H1 (cell line): ENCODE measurements around the gene HS3ST5. TPM values are rescaled to one million over a fixed set of nuclear protein-coding genes. Genes with fewer than 3 reads are reported as not detected.

ENCODE experiments used
- CTCF ChIA-PET: fragments of 300-600 bp; sonication (Branson Sonifier 250); formaldehyde crosslinking; loops from one replicate; lab custom pipeline; 2021; ENCODE audit not compliant: partially characterized antibody; lab: Charles Lee
- POLR2A ChIA-PET: fragments of 300-600 bp; sonication (Branson Sonifier 250); formaldehyde crosslinking; loops from one replicate; lab custom pipeline; 2021; ENCODE audit warnings: inconsistent platforms; ENCODE audit not compliant: partially characterized antibody; lab: Charles Lee
- DNase-seq, 2 experiments: peaks; one replicate each; pipeline versions ENCODE4 v3.0.0 to v3.0.0-alpha.2; 2010 to 2022; ENCODE audit warnings: low spot score in 2 of 2, low read depth in 1 of 2, mixed read lengths in 1 of 2
- FAIRE-seq: peaks from 2 replicates; lab custom pipeline; 2011; peaks lifted over from hg19 to GRCh38; lab: Jason Lieb, UNC
- H2AFZ ChIP-seq: 2 replicates; pipeline ENCODE4 v1.8.1; 2012; ENCODE audit warnings: low read length, inconsistent platforms
- H2AK5ac ChIP-seq: 2 replicates; pipeline ENCODE4 v1.6.1; 2013; ENCODE audit warnings: low read depth, low read length
- H2BK120ac ChIP-seq: replicated peaks from 2 replicates; pipeline ENCODE3; 2013; ENCODE audit warnings: low read depth, low read length, inconsistent platforms
- H2BK12ac ChIP-seq: 2 replicates; pipeline ENCODE4 v1.6.1; 2013; ENCODE audit warnings: low read depth, low read length
- H2BK15ac ChIP-seq: 2 replicates; pipeline ENCODE4 v1.6.1; 2013; ENCODE audit warnings: low read length
- H2BK20ac ChIP-seq: 2 replicates; pipeline ENCODE4 v1.6.1; 2013; ENCODE audit warnings: low read length
- H2BK5ac ChIP-seq: 2 replicates; pipeline ENCODE4 v1.6.1; 2013; ENCODE audit warnings: low read depth, low read length
- H3K14ac ChIP-seq: 2 replicates; pipeline ENCODE4 v1.6.1; 2013; ENCODE audit warnings: inconsistent platforms; ENCODE audit not compliant: insufficient read length
- H3K18ac ChIP-seq: 2 replicates; pipeline ENCODE4 v1.6.1; 2013; ENCODE audit warnings: low read length; ENCODE audit errors: extremely low read depth
- H3K23ac ChIP-seq: 2 replicates; pipeline ENCODE4 v1.6.1; 2013; ENCODE audit warnings: inconsistent platforms; ENCODE audit not compliant: insufficient read length
- H3K23me2 ChIP-seq: 2 replicates; pipeline ENCODE4 v1.6.1; 2013; ENCODE audit warnings: low read depth, low read length
- H3K27ac ChIP-seq: 2 replicates; pipeline ENCODE4 v1.6.1; 2011; ENCODE audit warnings: low read depth, low read length, inconsistent platforms
- H3K27me3 ChIP-seq, 4 experiments: replicated peaks in 1 of 4; 1 replicate in 1 of 4; 2 replicates in 3 of 4; pipeline versions ENCODE4 v1.6.1 to v1.8.1; 2011 to 2013; ENCODE audit warnings: low read length in 3 of 4, mild to moderate bottlenecking in 3 of 4, inconsistent platforms in 2 of 4, mixed read lengths in 2 of 4, moderate library complexity in 1 of 4; ENCODE audit not compliant: control insufficient read depth in 3 of 4, insufficient read depth in 3 of 4; ENCODE audit errors: extremely low read depth in 1 of 4
- H3K36me3 ChIP-seq, 4 experiments: 2 replicates each; pipeline versions ENCODE4 v1.6.1 to v1.8.1; 2011 to 2013; ENCODE audit warnings: mild to moderate bottlenecking in 4 of 4, low read length in 3 of 4, moderate library complexity in 2 of 4, control low read depth in 1 of 4, inconsistent platforms in 1 of 4; ENCODE audit not compliant: insufficient read depth in 4 of 4, control insufficient read depth in 2 of 4
- H3K4ac ChIP-seq: replicated peaks from 2 replicates; pipeline ENCODE3; 2013; ENCODE audit warnings: low read length, low read depth, mixed read lengths, inconsistent platforms; ENCODE audit not compliant: insufficient read length
- H3K4me1 ChIP-seq, 4 experiments: replicated peaks in 1 of 4; 1 replicate in 1 of 4; 2 replicates in 3 of 4; pipeline versions ENCODE4 v1.6.1 to v1.8.1; 2011 to 2013; ENCODE audit warnings: low read length in 3 of 4, inconsistent platforms in 2 of 4, mixed read lengths in 1 of 4; ENCODE audit not compliant: insufficient read depth in 4 of 4, control insufficient read depth in 3 of 4
- H3K4me2 ChIP-seq, 2 experiments: 2 replicates each; pipeline versions ENCODE4 v1.6.1 to v1.8.1; 2011 to 2013; ENCODE audit warnings: low read depth in 2 of 2, low read length in 2 of 2, control low read depth in 1 of 2, inconsistent platforms in 1 of 2, mild to moderate bottlenecking in 1 of 2; ENCODE audit not compliant: insufficient read depth in 1 of 2
- H3K4me3 ChIP-seq, 4 experiments: fragments of 200-600, 300-600 bp in 1 of 4; sonication (generic), shearing (Covaris generic), sonication (Bioruptor Twin) in 1 of 4; 2 replicates each; pipeline versions ENCODE4 v1.5.1 to v1.8.1; 2011 to 2016; ENCODE audit warnings: low read length in 4 of 4, low read depth in 3 of 4, control low read depth in 2 of 4, inconsistent platforms in 2 of 4, mild to moderate bottlenecking in 2 of 4, mixed read lengths in 1 of 4, moderate library complexity in 1 of 4; ENCODE audit not compliant: insufficient read depth in 2 of 4; ENCODE audit errors: extremely low read depth in 1 of 4
- H3K56ac ChIP-seq: replicated peaks from 2 replicates; pipeline ENCODE3; 2013; ENCODE audit warnings: low read depth, mild to moderate bottlenecking, mixed read lengths, low read length, inconsistent platforms; ENCODE audit not compliant: insufficient read length
- H3K79me1 ChIP-seq: 2 replicates; pipeline ENCODE4 v1.6.1; 2013; ENCODE audit warnings: low read depth, low read length, control low read depth
- H3K79me2 ChIP-seq, 2 experiments: 2 replicates each; pipeline versions ENCODE4 v1.6.1 to v1.8.1; 2012 to 2013; ENCODE audit warnings: low read length in 2 of 2, mild to moderate bottlenecking in 2 of 2, inconsistent platforms in 1 of 2; ENCODE audit not compliant: insufficient read depth in 2 of 2, control insufficient read depth in 1 of 2
- H3K9ac ChIP-seq, 4 experiments: replicated peaks in 1 of 4; 1 replicate in 1 of 4; 2 replicates in 3 of 4; pipeline versions ENCODE4 v1.6.1 to v1.8.1; 2011 to 2013; ENCODE audit warnings: low read depth in 3 of 4, low read length in 3 of 4, control low read depth in 2 of 4, mild to moderate bottlenecking in 2 of 4, moderate library complexity in 2 of 4, inconsistent platforms in 1 of 4; ENCODE audit errors: extremely low read depth in 1 of 4
- H3K9me3 ChIP-seq, 2 experiments: 2 replicates each; pipeline versions ENCODE4 v1.6.1 to v1.8.1; 2012 to 2013; ENCODE audit warnings: mild to moderate bottlenecking in 2 of 2, moderate library complexity in 2 of 2, control low read depth in 1 of 2, inconsistent platforms in 1 of 2, low read depth in 1 of 2, low read length in 1 of 2, mixed read lengths in 1 of 2; ENCODE audit not compliant: insufficient read depth in 2 of 2
- H4K20me1 ChIP-seq, 2 experiments: replicated peaks in 1 of 2; 2 replicates each; pipeline versions ENCODE3 to v1.8.1; 2011 to 2013; ENCODE audit warnings: inconsistent platforms in 2 of 2, low read length in 2 of 2, mild to moderate bottlenecking in 1 of 2; ENCODE audit not compliant: insufficient read depth in 2 of 2, control insufficient read depth in 1 of 2
- H4K5ac ChIP-seq: 2 replicates; pipeline ENCODE4 v1.6.1; 2013; ENCODE audit warnings: low read length, low read depth, mixed read lengths, inconsistent platforms; ENCODE audit not compliant: insufficient read length
- H4K8ac ChIP-seq: 2 replicates; pipeline ENCODE4 v1.8.0; 2013; ENCODE audit warnings: mild to moderate bottlenecking, moderate library complexity, low read length, inconsistent platforms; ENCODE audit not compliant: insufficient read depth; ENCODE audit errors: extremely low read depth
- H4K91ac ChIP-seq: replicated peaks from 2 replicates; pipeline ENCODE3; 2013; ENCODE audit warnings: low read length, mixed read lengths, inconsistent platforms; ENCODE audit not compliant: insufficient read length
- WGBS, 2 experiments: shearing (Covaris generic) in 1 of 2; methylation state at CpG; one replicate each; pipeline versions ENCODE4 v1.1.6 to v1.1.7; 2013 to 2015; ENCODE audit warnings: low lambda C conversion rate in 2 of 2, mixed read lengths in 2 of 2, inconsistent platforms in 1 of 2, low coverage in 1 of 2, missing lambda C conversion rate in 1 of 2; ENCODE audit not compliant: insufficient replicate concordance in 2 of 2, insufficient coverage in 1 of 2, insufficient read length in 1 of 2; ENCODE audit errors: extremely low coverage in 1 of 2, missing lambda C conversion rate in 1 of 2; 5-methylcytosine and 5-hydroxymethylcytosine counted together
- polyA plus RNA-seq, 7 experiments: library from polyadenylated mRNA; depleted of rRNA in 3 of 7; stranded (reverse) in 5 of 7; unstranded in 2 of 7; fragments of >200 nt in 5 of 7; fragments of 200-250 nt in 2 of 7; gene quantifications; 1 replicate in 5 of 7; 2 replicates in 1 of 7; 4 replicates in 1 of 7; pipeline versions ENCODE4 v1.2.1 to v1.2.3, GENCODE V29; 2011 to 2013; ENCODE audit warnings: missing spikeins in 2 of 7, mixed read lengths in 2 of 7
- total RNA-seq: library from RNA; stranded (reverse); fragmentation: NEBNext Ultra II Directional; extraction: Animal tissue kit (Norgen Biotek cat#: 25700); gene quantifications from 2 replicates; pipeline ENCODE4 v1.2.1, GENCODE V29; 2021

HS3ST5 gene
- total and polyA plus RNA-seq, 2 of the 8 experiments (the other 6 are each of a cell fraction or from before 2014, with no cell fraction given): 1.2 to 9.9 TPM

DNA sequence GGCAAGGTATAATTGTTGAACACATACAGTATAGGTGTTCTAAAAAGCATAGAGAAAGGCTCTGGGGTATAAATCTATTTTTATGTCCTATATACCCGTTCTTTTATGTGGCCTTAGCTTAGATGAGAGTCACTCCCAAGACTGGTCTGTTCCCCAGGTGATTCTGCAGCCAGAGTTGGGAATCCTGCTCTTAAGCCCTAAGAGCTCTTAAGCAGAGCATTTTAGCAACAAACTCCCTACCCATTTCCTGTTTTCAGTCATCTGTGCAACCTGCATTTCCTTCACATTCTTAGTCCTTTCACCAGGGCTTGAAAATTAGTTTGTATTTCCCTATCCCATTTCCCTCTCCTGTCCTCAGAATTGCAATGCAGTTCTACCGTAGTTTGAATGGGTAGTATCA is 166.1 kb downstream of the HS3ST5 start:
- H3K4me1 ChIP-seq: peaks cover 0 to 15% (median 6%) of the 10 kb centered on the region in 4 experiments; a peak in 6 of 7 replicates
- no peak overlapping the region for H2BK15ac ChIP-seq
- H3K4me2 ChIP-seq: no peak overlapping the region
- CTCF ChIA-PET: interaction anchor here (0.7 kb wide), 1 partner anchor 12 kb away, joined by 3 read pairs; no protein-coding TSS in a partner anchor
- H3K18ac ChIP-seq: no peak overlapping the region
- no peak overlapping the region for H3K27ac ChIP-seq
- H3K9ac ChIP-seq: no peak overlapping the region
- no peak overlapping the region for H3K23ac ChIP-seq
- peak overlapping the region; percentile 70 for H3K4ac ChIP-seq
- no peak overlapping the region for H3K56ac ChIP-seq
- WGBS, 2 experiments: 88% methylated on average over 2 of the region's 2 CpGs; no CpG with 5 or more reads in 1 of the 2 experiments
- no peaks in the 10 kb centered on the region for H4K20me1 ChIP-seq
- H2AFZ ChIP-seq: no peak overlapping the region
- no peak overlapping the region for H3K14ac ChIP-seq
- no peaks in the 10 kb centered on the region for H3K9me3 ChIP-seq
- no peak overlapping the region for H2BK12ac ChIP-seq
- no peak overlapping the region for H3K4me3 ChIP-seq
- no peaks in the 10 kb centered on the region for H3K36me3 ChIP-seq
- H3K23me2 ChIP-seq: no peaks in the 10 kb centered on the region
- H4K91ac ChIP-seq: no peak overlapping the region
- DNase-seq (no peak), FAIRE-seq (no peak)
- H2BK120ac ChIP-seq: no peak overlapping the region
- H4K8ac ChIP-seq: no peak overlapping the region
- no peaks in the 10 kb centered on the region for H3K79me1 ChIP-seq
- H2AK5ac ChIP-seq: no peak overlapping the region
- H2BK5ac ChIP-seq: no peak overlapping the region
- no peak overlapping the region for H4K5ac ChIP-seq
- POLR2A ChIA-PET: no interaction called here
- no peak overlapping the region for H2BK20ac ChIP-seq
- H3K79me2 ChIP-seq: no peaks in the 10 kb centered on the region
- H3K27me3 ChIP-seq: no peaks in the 10 kb centered on the region
